KOPT-K1 (cell line): ENCODE results near the gene LIMS2.

Experiments
- H3K27ac ChIP-seq: fragments of 200-600 bp; sonication (generic); 2 replicates; pipeline ENCODE4 v1.5.1; 2016; ENCODE audit warnings: antibody characterized with exemption, mild to moderate bottlenecking, low read depth, low read length; ENCODE audit not compliant: poor library complexity, severe bottlenecking
- H3K36me3 ChIP-seq: fragments of 200-600 bp; sonication (generic); 2 replicates; pipeline ENCODE4 v1.5.1; 2017; ENCODE audit warnings: antibody characterized with exemption, mild to moderate bottlenecking, low read length, moderate library complexity; ENCODE audit not compliant: insufficient read depth
- H3K9me3 ChIP-seq: fragments of 200-600 bp; sonication (generic); 2 replicates; pipeline ENCODE4 v1.5.1; 2017; ENCODE audit warnings: antibody characterized with exemption, low read length, mild to moderate bottlenecking; ENCODE audit not compliant: insufficient read depth, poor library complexity, severe bottlenecking

LIMS2 gene

GRCh38 chr2:127688405-127688804 lies 13.1 kb upstream of the LIMS2 start:
- Histone ChIP-seq H3K27ac (no peak overlapping the region), H3K9me3 (peaks cover 48% of the 10 kb centered on the region), H3K36me3 (no peaks in the 10 kb centered on the region)

- Histone ChIP-seq H3K9me3 (peaks cover 33% of the 10 kb centered on the region), H3K27ac (no peak overlapping the region), H3K36me3 (no peaks in the 10 kb centered on the region)
These were observed 10.2 kb upstream of the LIMS2 start for GRCh38 chr2:127685410-127686080.

- Histone ChIP-seq H3K9me3 (peaks cover 15% of the 10 kb centered on the region), H3K27ac (no peak overlapping the region), H3K36me3 (no peaks in the 10 kb centered on the region)
These were observed 8.4 kb upstream of the LIMS2 start for GRCh38 chr2:127683757-127684156.

GRCh38 chr2:127683056-127683455 lies 7.7 kb upstream of the LIMS2 start:
- Histone ChIP-seq H3K9me3 (peaks cover 8% of the 10 kb centered on the region), H3K27ac (no peak overlapping the region), H3K36me3 (no peaks in the 10 kb centered on the region)

GRCh38 chr2:127681976-127682857 lies 6.9 kb upstream of the LIMS2 start:
- Histone ChIP-seq H3K9me3 (no peaks in the 10 kb centered on the region), H3K27ac (no peak overlapping the region), H3K36me3 (no peaks in the 10 kb centered on the region)

- H3K27ac ChIP-seq, result no peak overlapping the region
These were observed 6.0 kb upstream of the LIMS2 start for GRCh38 chr2:127681288-127681804.

GRCh38 chr2:127680706-127681287 lies 5.5 kb upstream of the LIMS2 start:
- no peaks in the 10 kb centered on the region for H3K9me3 ChIP-seq
- H3K36me3 ChIP-seq, result no peaks in the 10 kb centered on the region
- H3K27ac ChIP-seq, result no peak overlapping the region

More at GRCh38 chr2:127681288-127681804, 6.0 kb upstream of the LIMS2 start:
- Histone ChIP-seq H3K36me3 (no peaks in the 10 kb centered on the region), H3K9me3 (no peaks in the 10 kb centered on the region)

GRCh38 chr2:127679680-127680361 lies 4.5 kb upstream of the LIMS2 start:
- Histone ChIP-seq H3K36me3 (no peaks in the 10 kb centered on the region), H3K27ac (peak overlapping the region; percentile 43), H3K9me3 (no peaks in the 10 kb centered on the region)

- Histone ChIP-seq H3K27ac (peak overlapping the region; percentile 43), H3K9me3 (no peaks in the 10 kb centered on the region), H3K36me3 (no peaks in the 10 kb centered on the region)
These were observed 3.7 kb upstream of the LIMS2 start for GRCh38 chr2:127678991-127679390.

GRCh38 chr2:127678531-127678930 lies 3.2 kb upstream of the LIMS2 start:
- H3K9me3 ChIP-seq, result no peaks in the 10 kb centered on the region
- H3K27ac ChIP-seq, result no peak overlapping the region
- no peaks in the 10 kb centered on the region for H3K36me3 ChIP-seq

GRCh38 chr2:127676906-127677305 lies 1.6 kb upstream of the LIMS2 start:
- Histone ChIP-seq H3K9me3 (no peaks in the 10 kb centered on the region), H3K27ac (no peak overlapping the region), H3K36me3 (no peaks in the 10 kb centered on the region)

- no peak overlapping the region for H3K27ac ChIP-seq
- H3K9me3 ChIP-seq, result no peaks in the 10 kb centered on the region
These were observed 805 bp downstream of the LIMS2 start for GRCh38 chr2:127674241-127675209.

GRCh38 chr2:127673291-127674069 lies 1.9 kb downstream of the LIMS2 start:
- no peaks in the 10 kb centered on the region for H3K36me3 ChIP-seq
- H3K9me3 ChIP-seq, result no peaks in the 10 kb centered on the region
- no peak overlapping the region for H3K27ac ChIP-seq

More at GRCh38 chr2:127674241-127675209, 805 bp downstream of the LIMS2 start:
- H3K36me3 ChIP-seq, result no peaks in the 10 kb centered on the region
